NCI-H2196 (cell line): ENCODE measurements around the gene POLR3H.
"Not testable (repeated sequence)": the region's sequence is repeated elsewhere in the genome, so short reads cannot be mapped to it uniquely, and the experiment has no call there.

Source experiments
- DNase-seq: peaks from one replicate; lab custom pipeline; 2025; ENCODE audit not compliant: unreplicated experiment; lab: John Stamatoyannopoulos, UW

POLR3H gene

DNA sequence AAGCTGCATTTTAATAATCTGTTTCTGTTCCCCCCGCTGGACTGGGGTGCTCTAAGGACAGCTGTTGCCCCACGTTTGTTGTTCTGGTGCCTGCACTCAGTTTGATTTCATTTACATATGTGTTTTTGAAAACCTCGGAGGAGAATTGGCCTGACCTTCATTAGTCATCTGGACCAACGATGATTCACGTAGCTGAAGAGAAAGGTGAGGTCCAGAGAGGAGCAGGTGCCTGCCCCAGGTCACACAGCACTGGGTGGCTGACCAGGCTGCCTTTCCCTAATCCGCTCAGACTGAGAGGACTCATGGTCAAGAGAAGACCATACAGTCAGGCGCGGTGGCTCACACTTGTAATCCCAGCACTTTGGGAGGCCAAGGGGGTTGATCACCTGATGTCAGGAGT lies 20.3 kb upstream of the POLR3H start:
- no peak for DNase-seq

DNA sequence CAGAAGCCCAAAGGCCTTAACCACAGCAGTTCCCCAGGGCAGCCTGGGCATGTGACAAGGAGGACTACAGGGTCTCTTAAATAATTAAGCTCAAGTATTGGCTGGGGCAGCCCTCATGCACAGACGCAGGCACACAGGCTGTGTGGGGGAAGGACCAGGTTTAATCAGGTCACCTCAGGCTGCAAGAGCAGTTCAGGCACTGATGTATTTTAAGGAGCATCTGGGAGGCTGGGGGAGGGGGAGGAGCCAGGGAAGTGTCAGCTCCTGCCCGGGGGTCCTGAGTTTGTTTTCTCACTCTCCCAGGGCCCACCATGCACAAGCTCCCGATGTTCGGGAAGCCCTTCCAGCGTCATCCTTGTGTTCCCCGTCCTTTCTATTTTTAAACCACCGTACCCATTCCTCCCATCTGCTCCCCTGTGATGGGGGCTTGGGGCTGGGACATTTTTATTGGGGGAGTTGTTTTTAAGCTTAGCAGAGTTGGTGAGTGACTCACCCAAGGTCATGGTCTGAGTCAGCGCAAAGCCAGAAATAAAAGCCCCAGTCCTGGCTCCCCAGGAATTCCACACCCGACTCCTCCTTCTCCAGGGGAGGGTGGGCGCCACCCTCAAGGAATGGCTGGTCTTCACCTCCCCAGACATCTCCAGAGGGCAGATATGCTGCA lies 18.9 kb upstream of the POLR3H start:
- DNase-seq = no peak

DNA sequence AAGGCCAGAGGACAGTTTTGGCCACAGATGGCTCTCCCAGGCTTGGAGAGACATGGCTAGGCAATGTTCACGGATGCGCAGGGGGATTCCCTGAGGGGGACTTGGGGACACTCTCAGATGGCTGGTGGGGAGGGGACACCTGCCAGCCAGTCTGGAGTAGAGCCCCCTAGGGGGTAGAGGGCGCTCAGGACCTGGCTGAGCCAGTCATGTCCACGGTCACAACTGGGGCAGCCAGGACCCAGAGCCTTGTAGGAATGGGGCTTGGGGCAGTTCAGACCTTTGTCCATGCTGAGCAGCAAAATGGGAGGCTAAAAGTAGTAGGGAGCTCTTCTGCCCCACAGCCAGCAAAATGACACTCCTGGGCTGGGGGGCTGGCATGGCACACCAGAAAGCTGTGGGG lies 18.2 kb upstream of the POLR3H start:
- DNase-seq = no peak

DNA sequence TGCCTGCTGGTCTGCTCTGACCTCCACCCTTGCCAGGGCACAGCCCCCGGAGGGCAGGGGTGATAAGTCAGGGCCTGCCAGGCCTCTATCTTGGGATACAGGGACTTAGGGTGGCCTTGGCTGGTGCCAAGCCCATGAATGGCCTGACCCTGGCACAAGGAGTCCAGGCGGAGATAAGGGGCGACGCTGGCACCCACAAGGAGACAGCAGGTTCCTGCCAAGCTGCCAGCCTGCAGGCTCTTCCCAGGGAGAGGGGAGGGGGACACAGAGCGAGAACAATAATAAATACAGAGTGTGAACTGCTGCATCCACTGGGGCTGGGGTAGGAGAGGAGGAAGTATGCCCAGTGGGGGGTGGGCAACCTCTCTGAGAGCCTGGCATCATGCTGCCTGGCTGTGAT lies 17.5 kb upstream of the POLR3H start:
- no peak for DNase-seq

DNA sequence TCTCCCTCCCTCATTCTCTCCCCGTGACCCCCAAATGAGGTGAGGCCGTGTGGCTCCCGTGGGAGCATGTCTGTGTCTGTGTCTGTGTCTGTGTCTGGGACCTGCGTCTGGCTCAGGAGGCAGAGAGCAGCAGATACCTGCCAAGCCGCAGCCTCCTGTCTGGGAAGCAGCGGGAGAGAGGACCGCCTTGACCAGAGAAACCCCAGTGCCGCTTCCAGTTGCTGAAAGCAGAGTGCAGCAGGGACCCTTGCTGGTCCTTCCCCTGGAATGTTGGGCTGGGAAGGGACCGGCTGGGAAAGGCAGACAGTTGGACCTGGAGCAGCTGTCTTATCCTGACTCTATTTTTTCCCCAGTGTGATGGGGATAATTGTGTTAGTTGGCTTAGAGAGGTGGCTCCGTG lies 17.1 kb upstream of the POLR3H start:
- DNase-seq = no peak

DNA sequence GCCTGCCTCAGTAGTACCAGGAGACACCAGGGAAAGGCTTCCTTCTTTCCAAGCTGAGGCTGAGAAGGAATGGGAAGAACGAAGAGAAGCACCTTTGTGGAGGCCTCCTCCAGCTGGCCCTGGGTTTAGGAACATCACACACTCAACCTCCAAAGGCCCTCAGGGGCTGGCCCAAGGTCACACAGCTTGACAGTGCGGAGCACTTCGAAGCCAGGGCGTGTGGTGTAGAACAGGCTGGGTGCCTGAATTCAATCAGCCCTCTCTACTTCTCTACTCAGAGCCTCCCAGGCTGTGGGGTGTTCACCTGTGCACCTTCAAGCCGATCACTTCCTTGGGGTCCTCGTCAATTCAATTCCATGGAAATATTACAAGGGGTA lies 15.8 kb upstream of the POLR3H start:
- no peak for DNase-seq

DNA sequence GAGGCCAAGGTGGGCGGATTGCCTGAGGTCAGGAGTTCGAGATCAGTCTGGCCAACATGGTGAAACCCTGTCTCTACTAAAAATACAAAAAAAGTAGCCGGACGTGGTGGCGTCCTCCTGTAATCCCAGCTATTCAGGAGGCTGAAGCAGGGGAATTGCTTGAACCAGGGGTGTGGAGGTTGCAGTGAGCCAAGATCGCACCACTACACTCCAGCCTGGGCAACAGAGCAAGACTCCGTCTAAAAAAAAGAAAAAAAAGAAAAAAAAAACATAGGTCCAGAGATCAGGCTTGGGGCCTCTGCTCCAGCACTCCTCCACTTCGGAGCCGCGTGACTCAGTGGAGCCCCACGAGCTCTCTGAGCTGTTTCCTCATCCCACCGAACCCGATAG lies 14.0 kb upstream of the POLR3H start:
- DNase-seq = not testable (repeated sequence)

DNA sequence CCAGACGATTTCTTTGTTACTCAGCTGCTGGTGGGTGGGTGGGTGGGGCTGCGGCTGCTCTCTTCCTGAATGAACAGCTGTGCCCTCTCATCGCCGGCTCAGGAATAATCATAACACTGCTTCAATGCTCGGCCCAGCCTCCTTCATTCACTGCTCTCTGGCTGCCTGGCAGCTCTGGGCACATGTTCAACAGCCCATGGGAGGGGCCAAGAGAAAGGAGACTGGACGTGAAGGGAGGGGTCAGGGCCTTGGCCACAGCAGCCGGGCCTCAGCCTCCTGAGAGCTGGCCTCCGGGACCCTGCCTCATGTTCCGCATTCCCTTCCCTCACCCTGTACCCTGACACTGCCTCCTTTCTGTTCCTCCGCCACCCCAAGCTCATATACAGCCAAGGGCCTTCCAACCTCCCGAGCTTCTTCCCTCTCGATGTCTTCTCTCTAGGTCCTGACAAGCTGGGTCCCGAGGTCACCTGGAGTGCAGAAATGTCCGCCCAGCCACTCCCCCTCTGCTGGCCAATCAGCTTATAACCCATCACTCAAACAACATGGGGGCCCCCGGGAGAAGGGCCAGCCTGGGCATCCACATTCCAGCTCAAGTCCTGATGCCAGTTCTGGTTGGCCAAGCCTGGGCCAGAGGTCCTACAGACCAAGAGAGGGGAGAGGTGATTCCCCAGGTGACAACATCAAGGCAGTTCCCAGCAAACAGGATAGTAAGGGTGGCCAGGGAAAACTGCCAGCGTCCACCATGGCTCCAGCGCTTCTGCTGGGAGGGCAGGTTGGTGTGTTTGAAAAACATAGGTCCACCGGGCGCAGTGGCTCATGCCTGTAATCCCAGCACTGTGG lies 13.4 kb upstream of the POLR3H start:
- DNase-seq = peak; percentile 50

DNA sequence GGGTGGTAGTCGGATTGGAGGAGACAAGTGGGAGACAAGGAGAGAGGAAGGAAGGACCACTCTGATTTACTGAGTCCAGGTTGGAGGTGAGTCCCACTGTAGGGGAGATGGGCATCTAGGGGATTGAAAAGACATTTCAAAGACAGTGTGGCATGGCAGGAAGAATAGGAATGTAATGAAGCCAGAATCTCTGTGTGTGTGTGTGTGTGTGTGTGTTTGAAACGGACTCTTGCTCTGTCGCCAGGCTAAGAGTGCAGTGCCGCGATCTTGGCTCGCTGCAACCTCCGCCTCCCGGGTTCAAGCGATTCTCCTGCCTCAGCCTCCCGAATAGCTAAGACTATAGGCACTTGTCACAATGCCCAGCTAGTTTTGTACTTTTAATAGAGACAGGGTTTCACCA lies 12.3 kb upstream of the POLR3H start:
- DNase-seq = no peak

DNA sequence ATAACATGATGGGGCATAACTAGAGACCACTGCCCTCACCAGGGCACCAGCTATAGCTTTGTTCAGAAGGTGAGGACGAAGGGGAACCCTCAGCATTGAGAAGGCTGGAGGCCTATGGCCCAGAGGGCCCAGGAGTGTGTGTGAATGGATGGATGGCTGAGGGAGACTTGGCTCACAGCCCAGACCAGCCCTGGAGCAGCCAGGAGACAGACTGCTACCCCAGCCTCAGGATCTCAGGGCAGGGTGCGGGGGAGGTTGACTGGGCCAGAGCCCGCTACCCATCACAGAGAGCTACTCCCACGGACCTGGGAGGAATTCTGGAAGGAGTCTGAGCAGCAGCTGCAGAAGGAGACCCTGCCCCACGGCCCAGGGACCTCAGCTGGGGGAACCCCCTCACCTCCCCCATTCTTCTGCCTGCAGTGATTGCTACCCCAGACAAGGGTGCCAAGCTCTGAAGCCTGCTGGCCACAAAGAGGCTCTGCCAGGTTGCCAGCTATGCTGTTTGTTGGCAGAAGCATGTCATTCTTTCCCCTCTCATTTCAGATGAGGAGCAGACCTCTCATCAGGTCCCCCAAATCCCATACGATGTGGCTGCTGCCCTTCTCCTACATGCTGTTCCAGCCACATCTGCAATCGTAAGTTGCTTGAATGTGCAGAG lies 11.2 kb upstream of the POLR3H start:
- no peak for DNase-seq

DNA sequence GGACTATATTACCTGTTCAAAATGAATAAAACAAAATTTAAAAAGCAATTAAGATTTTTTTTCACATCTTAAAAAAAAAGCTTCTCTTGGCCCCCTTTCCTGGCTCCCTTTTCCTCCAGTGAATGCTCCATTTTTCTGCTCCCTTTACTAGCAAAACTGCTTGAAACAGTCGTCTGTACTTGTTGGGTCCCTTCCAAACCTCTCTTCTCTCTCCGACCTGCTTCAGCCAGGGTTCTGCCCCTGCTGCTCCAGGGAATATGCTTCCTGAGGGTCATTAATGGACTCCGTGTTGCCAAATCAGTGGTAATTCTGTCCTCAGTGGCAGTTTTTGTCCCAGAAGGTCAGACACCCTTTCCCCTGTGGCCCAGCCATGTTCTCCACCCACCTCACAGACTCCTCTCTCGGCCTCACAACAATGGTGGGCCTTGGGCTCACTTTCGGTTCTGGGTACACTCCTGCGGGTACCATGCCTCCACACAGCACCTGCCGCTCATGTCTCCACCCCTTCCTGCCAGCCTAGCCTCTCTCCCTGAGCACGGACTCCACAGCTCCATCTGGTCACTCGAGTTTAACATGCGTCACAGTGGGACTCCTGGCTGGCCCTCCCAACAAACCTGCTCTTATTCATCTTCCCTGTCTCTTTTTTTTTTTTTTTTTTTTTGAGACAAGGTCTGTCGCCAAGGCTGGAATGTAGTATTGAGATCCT lies 7.8 kb upstream of the POLR3H start:
- no peak for DNase-seq

DNA sequence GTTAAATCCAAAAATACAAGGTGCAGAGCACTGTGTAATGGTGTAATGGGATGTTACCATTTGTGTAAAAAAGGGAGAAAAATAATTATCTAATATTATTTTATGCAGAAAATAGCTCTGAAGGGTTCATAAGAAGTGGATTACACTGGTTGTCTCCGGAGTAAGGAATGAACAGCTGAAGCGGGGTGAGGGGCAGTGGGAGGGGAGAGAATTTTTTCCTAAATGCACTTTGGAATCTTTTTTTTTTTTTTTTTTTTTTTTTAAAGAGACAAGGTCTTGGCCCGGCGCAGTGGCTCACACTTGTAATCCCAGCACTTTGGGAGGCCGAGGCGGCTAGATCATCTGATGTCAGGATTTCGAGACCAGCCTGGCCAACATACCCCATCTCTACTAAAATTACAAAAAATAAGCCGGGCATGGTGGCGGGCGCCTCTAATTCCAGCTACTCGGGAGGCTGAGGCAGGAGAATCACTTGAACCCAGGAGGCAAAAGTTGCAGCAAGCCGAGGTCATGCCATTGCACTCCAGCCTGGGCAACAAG lies 6.8 kb upstream of the POLR3H start:
- no peak for DNase-seq

DNA sequence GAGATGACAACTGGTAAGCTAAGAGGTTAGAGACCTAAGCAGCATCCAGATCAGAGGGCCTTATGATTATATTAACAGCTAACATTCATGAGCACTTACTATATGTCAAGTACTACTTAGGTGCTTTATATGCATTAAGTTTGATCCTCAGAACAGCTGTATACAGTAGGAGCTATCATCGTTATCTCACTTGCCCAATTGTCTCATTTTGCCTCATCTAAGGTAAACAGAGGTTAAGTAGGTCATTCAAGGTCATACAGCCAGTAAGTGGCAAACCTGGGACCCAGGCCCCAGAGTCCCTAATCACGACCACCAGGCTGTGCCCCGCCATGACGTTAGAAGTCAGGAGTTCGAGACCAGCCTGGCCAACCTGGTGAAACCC lies 4.6 kb upstream of the POLR3H start:
- DNase-seq = no peak

DNA sequence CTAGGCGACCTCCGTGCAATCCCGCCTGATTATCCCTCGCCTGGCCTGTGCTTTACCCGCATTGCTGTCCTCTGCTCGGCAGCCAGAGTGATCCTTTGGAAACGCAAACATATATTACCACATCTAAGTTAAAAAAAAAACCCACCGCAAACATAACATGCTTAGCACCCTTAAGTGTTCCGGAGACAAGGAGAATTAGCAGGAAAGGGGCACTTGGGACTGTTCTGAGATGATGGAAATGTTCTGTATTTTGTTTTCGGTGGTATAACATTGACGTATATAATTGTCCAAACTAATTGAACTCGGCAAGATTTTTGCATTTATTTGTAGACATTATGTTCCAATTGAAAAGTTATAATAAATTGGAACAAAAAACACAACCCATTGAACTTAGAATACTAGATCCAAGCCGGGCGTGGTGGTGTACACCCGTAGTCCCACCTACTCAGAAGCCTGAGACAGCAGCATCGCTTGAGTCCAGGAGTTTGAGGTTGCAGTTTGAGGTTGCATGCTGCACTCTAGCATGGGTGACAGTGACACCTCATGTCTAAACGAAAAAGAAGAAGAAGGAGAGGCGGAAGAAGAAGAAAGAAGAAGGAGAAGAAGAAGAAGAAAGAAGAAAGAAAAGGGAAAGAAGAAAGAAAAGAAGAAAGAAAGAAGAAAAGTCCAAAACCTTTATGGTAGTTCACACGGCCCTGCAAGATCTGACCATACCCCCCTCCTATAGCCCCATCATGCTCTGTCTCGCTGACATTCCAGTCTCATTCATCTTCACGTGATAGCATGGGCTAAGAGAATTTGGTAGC lies 604 bp upstream of the POLR3H start:
- DNase-seq = no peak

DNA sequence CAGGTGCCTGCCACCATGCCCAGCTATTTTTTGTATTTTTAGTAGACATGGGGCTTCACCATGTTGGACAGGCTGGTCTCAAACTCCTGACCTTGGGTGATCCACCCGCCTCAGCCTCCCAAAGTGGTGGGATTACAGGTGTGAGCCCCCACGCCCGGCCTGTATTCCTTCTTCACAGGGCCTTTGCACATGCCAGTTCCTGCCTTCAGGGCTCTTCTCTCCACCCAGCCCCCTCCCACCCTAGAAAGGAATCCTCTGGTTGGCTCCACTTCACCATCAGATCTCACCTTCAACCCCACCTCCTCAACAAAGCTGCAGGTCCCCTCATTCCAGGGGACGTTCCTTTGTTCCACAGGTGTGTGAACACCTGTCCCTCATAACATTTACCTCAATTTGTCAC lies 2.0 kb downstream of the POLR3H start:
- DNase-seq = no peak

DNA sequence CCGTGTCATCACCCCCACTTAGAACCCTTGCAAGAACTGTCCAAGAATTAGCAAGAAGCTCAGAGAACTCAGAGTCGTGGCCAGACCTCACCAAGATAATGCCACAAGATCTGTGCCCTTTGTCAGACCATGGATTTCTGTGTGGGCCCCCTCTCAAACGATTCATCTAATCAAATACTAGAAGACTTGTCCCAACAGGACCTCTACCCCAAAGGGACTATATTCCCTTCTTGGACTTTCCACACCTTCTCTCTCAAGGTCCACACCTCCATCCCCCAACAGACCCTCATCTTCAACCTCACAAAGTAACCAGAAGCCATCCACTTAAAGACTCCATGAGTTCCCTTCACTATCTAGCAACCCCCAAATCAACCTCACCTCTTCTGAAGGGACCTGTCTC lies 2.8 kb downstream of the POLR3H start:
- no peak for DNase-seq

DNA sequence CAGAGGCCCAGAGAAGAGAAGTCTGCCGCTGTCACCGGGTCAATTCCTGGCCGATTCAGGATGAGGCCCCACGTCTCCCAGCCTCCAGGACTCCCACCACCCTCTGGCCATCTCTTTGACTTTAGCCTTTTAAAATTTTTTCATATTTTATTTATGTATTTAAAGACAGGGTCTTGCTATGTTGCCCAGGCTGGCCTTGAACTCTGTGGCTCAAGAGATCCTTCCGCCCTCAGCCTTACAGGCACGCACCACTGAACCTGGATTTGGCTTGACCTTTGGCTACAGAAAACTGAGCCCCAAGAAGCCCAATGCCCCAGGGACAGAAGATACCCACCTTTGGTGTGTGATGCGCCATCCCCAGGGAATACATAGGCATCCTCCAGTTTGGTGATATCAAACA lies 3.9 kb downstream of the POLR3H start:
- no peak for DNase-seq

DNA sequence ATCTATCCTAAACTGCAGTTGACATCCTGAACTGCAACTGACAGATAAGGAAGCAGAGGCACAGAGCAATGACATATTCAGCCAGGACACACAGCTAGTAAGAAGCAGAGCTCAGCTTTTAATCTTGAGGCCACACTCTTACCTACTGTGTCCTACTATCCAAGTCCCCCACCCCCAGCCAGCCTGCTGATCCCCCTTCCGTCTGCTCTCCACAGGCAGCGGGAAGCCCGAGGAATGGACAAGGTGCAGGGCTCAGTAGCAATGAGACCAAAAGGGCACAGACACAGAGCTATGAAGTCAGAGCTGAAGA lies 4.3 kb downstream of the POLR3H start:
- no peak for DNase-seq

DNA sequence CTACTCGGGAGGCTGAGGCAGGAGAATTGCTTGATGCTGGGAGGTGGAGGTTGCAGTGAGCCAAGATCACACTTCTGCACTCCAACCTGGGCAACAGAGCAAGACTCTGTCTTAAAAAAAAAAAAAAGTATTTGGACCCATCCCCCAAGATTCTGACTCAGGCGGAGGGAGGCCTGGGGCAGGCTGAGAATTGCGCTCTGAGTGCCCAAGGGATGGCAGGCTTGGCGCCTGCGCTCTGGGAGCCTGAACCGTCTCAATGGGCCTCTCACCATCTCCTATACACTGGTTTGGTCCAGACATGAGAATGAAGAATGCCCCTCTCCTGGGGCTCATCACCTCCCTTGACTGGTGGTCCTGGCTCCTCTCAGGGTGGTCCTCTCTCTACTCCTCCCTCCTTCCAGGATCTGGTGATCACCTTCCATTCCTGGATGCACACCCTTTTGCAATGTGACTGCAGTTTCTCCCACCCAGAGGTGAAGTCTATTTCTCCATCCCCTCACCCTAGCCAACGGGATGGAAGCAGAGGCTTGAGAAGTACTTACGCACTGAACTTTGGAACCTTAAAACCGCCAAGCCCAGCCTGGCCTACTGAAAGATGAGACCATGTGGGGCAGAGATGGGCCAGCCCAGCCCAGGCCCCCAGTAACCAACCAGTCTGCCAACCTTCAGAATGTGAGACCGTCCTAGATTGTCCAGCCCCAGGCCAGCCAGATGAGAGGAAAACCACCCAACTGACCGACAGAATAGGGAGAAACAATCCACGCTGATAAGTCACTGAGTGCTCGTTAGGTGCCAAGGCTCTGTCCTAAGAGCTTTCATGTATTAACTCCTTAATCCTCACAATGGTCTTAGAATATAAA lies 4.9 kb downstream of the POLR3H start:
- DNase-seq = no peak

DNA sequence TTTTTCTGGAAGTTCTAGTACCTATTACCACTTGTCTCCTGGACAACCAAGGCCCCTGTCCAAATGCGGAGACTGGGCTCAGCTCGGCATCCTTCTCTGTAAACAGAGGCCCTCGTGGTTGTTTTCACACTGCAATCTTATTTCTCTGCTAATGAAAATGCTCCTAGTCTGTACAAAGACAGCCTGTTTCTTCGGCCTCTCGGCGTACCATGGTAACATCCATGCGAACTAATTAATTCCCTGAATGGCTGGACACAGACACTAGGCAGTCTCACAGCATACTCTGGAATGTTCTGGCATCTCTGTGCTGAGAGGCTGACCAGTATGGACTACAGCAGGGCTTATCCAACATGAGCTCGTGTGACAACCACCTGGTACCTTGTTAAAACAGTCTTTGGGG lies 5.7 kb downstream of the POLR3H start:
- no peak for DNase-seq
